HL-60 (cell line): Measurements from ENCODE around the gene RYR3.

Source experiments
- POLR2AphosphoS5 ChIP-seq: IDR thresholded peaks from 2 replicates; pipeline ENCODE4 v1.6.1; 2012; ENCODE audit warnings: low read depth
- TF ChIP-seq, protein P1 (sequence below): IDR thresholded peaks from one replicate; pipeline ENCODE4 v1.5.1; 2011; ENCODE audit warnings: low read length, control low read depth, inconsistent platforms; ENCODE audit not compliant: insufficient read depth

DNA sequence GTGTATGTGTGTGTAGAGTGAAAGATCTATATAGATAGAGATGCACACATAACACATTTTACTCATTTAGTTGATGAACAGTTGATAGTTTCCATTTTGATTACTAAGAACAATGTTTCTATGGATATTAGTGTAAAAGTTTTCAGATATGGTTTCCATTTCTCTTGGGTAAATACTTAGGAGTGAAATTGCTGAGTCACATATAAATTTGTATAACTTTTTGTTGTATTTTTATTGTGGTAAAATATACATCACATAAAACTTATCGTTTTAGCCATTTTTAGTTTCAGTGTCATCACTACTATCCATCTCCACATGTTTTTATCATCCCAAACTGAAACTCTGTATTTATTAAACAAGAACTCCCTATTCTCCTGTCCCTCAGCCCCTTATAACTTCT is 258.3 kb downstream of the RYR3 start:
- TF ChIP-seq, protein P1, sequence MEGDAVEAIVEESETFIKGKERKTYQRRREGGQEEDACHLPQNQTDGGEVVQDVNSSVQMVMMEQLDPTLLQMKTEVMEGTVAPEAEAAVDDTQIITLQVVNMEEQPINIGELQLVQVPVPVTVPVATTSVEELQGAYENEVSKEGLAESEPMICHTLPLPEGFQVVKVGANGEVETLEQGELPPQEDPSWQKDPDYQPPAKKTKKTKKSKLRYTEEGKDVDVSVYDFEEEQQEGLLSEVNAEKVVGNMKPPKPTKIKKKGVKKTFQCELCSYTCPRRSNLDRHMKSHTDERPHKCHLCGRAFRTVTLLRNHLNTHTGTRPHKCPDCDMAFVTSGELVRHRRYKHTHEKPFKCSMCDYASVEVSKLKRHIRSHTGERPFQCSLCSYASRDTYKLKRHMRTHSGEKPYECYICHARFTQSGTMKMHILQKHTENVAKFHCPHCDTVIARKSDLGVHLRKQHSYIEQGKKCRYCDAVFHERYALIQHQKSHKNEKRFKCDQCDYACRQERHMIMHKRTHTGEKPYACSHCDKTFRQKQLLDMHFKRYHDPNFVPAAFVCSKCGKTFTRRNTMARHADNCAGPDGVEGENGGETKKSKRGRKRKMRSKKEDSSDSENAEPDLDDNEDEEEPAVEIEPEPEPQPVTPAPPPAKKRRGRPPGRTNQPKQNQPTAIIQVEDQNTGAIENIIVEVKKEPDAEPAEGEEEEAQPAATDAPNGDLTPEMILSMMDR = no peak
- no peak for TF ChIP-seq POLR2AphosphoS5
